KG1 (cell line): ENCODE measurements around the gene HIGD1C.
"Not testable (repeated sequence)": the region's sequence is repeated elsewhere in the genome, so short reads cannot be mapped to it uniquely, and the experiment has no call there.

Experiments
- DNase-seq: peaks from one replicate; lab custom pipeline; 2025; lab: John Stamatoyannopoulos, UW

HIGD1C gene

GRCh38 chr12:50952510-50952909 is at the start of gene HIGD1C:
Gene HIGD1C, plus strand, starts transcription at chr12:50952544. Its CDS starts 1,455 bp downstream, at chr12:50953999.
- DNase-seq = no peak

GRCh38 chr12:50908479-50908878 is 43.9 kb upstream of the HIGD1C start:
- DNase-seq = not testable (repeated sequence)

GRCh38 chr12:50912361-50912760 is 40.0 kb upstream of the HIGD1C start:
- not testable (repeated sequence) for DNase-seq

GRCh38 chr12:50913224-50913623 is 39.1 kb upstream of the HIGD1C start:
- no peak for DNase-seq

GRCh38 chr12:50914872-50915484 is 37.4 kb upstream of the HIGD1C start:
- DNase-seq = no peak

GRCh38 chr12:50916292-50916691 is 36.1 kb upstream of the HIGD1C start:
- no peak for DNase-seq

GRCh38 chr12:50918584-50919316 is 33.6 kb upstream of the HIGD1C start:
- DNase-seq = no peak

- no peak for DNase-seq
Measured at GRCh38 chr12:50922820-50923219, 29.5 kb upstream of the HIGD1C start.

- no peak for DNase-seq
Measured at GRCh38 chr12:50923361-50924130, 28.8 kb upstream of the HIGD1C start.

GRCh38 chr12:50924131-50924438 is 28.3 kb upstream of the HIGD1C start:
- no peak for DNase-seq

GRCh38 chr12:50924439-50925341 is 27.7 kb upstream of the HIGD1C start:
- peak; percentile 92 for DNase-seq

- DNase-seq = no peak
Measured at GRCh38 chr12:50925342-50925651, 27.0 kb upstream of the HIGD1C start.

GRCh38 chr12:50925920-50926319 is 26.4 kb upstream of the HIGD1C start:
- no peak for DNase-seq

- no peak for DNase-seq
Measured at GRCh38 chr12:50926415-50926814, 25.9 kb upstream of the HIGD1C start.

- not testable (repeated sequence) for DNase-seq
Measured at GRCh38 chr12:50926932-50927331, 25.4 kb upstream of the HIGD1C start.

GRCh38 chr12:50927356-50927755 is 25.0 kb upstream of the HIGD1C start:
- DNase-seq = no peak

- no peak for DNase-seq
Measured at GRCh38 chr12:50927766-50928224, 24.5 kb upstream of the HIGD1C start.

- no peak for DNase-seq
Measured at GRCh38 chr12:50928392-50928791, 24.0 kb upstream of the HIGD1C start.

- no peak for DNase-seq
Measured at GRCh38 chr12:50929831-50930230, 22.5 kb upstream of the HIGD1C start.

GRCh38 chr12:50930477-50930876 is 21.9 kb upstream of the HIGD1C start:
- DNase-seq = not testable (repeated sequence)

GRCh38 chr12:50932787-50933280 is 19.5 kb upstream of the HIGD1C start:
- no peak for DNase-seq
